H1 (cell line): Measurements from ENCODE around the gene AGPS. TPM values are rescaled to one million over a fixed set of nuclear protein-coding genes. Genes with fewer than 3 reads are reported as not detected.

Experiments used
- CTCF ChIP-seq, 3 experiments: IDR thresholded peaks; 1 replicate in 2 of 3; 2 replicates in 1 of 3; pipeline versions ENCODE4 v1.5.1 to v1.6.1; 2011; ENCODE audit warnings: low read length in 3 of 3, mild to moderate bottlenecking in 3 of 3, inconsistent platforms in 2 of 3, low read depth in 1 of 3, moderate library complexity in 1 of 3; ENCODE audit not compliant: insufficient read depth in 1 of 3; ENCODE audit errors: control extremely low read depth in 1 of 3
- HDAC2 ChIP-seq, 2 experiments: fragments of 300-600 bp in 1 of 2; sonication (generic) in 1 of 2; IDR thresholded peaks; 2 replicates each; pipeline ENCODE4 v1.6.1; 2011 to 2012; ENCODE audit warnings: low read depth in 2 of 2, low read length in 2 of 2, mild to moderate bottlenecking in 2 of 2, moderate library complexity in 2 of 2, borderline replicate concordance in 1 of 2, inconsistent platforms in 1 of 2
- NANOG ChIP-seq: IDR thresholded peaks from 2 replicates; pipeline ENCODE4 v1.6.1; 2011; ENCODE audit warnings: low read length, low read depth, mild to moderate bottlenecking, inconsistent platforms; ENCODE audit not compliant: insufficient read depth, poor library complexity, severe bottlenecking
- USF2 ChIP-seq: IDR thresholded peaks from 2 replicates; pipeline ENCODE4 v1.6.1; 2011; ENCODE audit warnings: low read length, improper control_type of control experiment
- polyA plus RNA-seq, 7 experiments: library from polyadenylated mRNA; depleted of rRNA in 3 of 7; stranded (reverse) in 5 of 7; unstranded in 2 of 7; fragments of >200 nt in 5 of 7; fragments of 200-250 nt in 2 of 7; gene quantifications; 1 replicate in 5 of 7; 2 replicates in 1 of 7; 4 replicates in 1 of 7; pipeline versions ENCODE4 v1.2.1 to v1.2.3, GENCODE V29; 2011 to 2013; ENCODE audit warnings: missing spikeins in 2 of 7, mixed read lengths in 2 of 7
- total RNA-seq: library from RNA; stranded (reverse); fragmentation: NEBNext Ultra II Directional; extraction: Animal tissue kit (Norgen Biotek cat#: 25700); gene quantifications from 2 replicates; pipeline ENCODE4 v1.2.1, GENCODE V29; 2021

AGPS gene
- total and polyA plus RNA-seq, 2 of the 8 experiments (the other 6 are each of a cell fraction or from before 2014, with no cell fraction given): 7.3 to 57.8 TPM

GRCh38 chr2:177542396-177542795 is 149.8 kb downstream of the AGPS start (continued):
- TF ChIP-seq CTCF (IDR thresholded peaks at IDR 0.05; ENCODE audit: control extremely low read depth in 1 of 3, insufficient read depth in 1 of 3, low read depth in 1 of 3, low read length in 3 of 3) (no peak), USF2 (no peak), HDAC2 (IDR thresholded peaks at IDR 0.05; ENCODE audit: borderline replicate concordance in 1 of 2, low read depth in 2 of 2, low read length in 2 of 2) (no peak), NANOG (no peak)
